ENCODE data around the gene HERPUD2. TPM values are rescaled to one million over a fixed set of nuclear protein-coding genes. Genes with fewer than 3 reads are reported as not detected.
"Not testable (repeated sequence)": the region's sequence is repeated elsewhere in the genome, so short reads cannot be mapped to it uniquely, and the experiment has no call there.

The HERPUD2 gene
- total RNA-seq, 4 donors from 2014 or later, result 25.3 to 44.1 (median 39.3) TPM

GRCh38 chr7:35599061-35599460 is 95.9 kb downstream of the HERPUD2 start:
- TF ChIP-seq EP300 (IDR thresholded peaks at IDR 0.05), result no peak
- TF ChIP-seq POLR2A (IDR thresholded peaks at IDR 0.05), result no peak
- TF ChIP-seq CTCF (IDR thresholded peaks at IDR 0.05), result no peak
- H3K9me3 ChIP-seq, result no peaks in the 10 kb centered on the region
- H3K27ac ChIP-seq, result no peak overlapping the region
- no peak for DNase-seq (ENCODE audit: low spot score in 2 of 2)
- H3K36me3 ChIP-seq, result no peaks in the 10 kb centered on the region
- H3K4me3 ChIP-seq, result no peak overlapping the region
- no peaks in the 10 kb centered on the region for H3K27me3 ChIP-seq
- 50 to 73% methylated on average over 2 of the region's 2 CpGs for WGBS, 2 donors
- H3K4me1 ChIP-seq, result no peaks in the 10 kb centered on the region

- no peaks in the 10 kb centered on the region for H3K27me3 ChIP-seq
- TF ChIP-seq CTCF (IDR thresholded peaks at IDR 0.05) (no peak), EP300 (IDR thresholded peaks at IDR 0.05) (no peak), POLR2A (IDR thresholded peaks at IDR 0.05) (no peak)
- H3K36me3 ChIP-seq, result no peaks in the 10 kb centered on the region
- 53 to 54% methylated on average over 2 of the region's 2 CpGs for WGBS, 2 donors
- no peaks in the 10 kb centered on the region for H3K9me3 ChIP-seq
- H3K4me1 ChIP-seq, result no peaks in the 10 kb centered on the region
- no peak overlapping the region for H3K4me3 ChIP-seq
- no peak overlapping the region for H3K27ac ChIP-seq
- DNase-seq (ENCODE audit: low spot score in 2 of 2), result no peak
These were observed 98.9 kb downstream of the HERPUD2 start for GRCh38 chr7:35596061-35596460.

- Histone ChIP-seq H3K27me3 (no peaks in the 10 kb centered on the region), H3K36me3 (no peaks in the 10 kb centered on the region), H3K27ac (no peak overlapping the region), H3K4me1 (no peaks in the 10 kb centered on the region), H3K4me3 (no peak overlapping the region), H3K9me3 (no peaks in the 10 kb centered on the region)
- DNase-seq (ENCODE audit: low spot score in 2 of 2), result no peak
- WGBS, 2 donors, result 71 to 78% methylated on average over 8 of the region's 8 CpGs
- TF ChIP-seq CTCF (IDR thresholded peaks at IDR 0.05) (no peak), EP300 (IDR thresholded peaks at IDR 0.05) (no peak), POLR2A (IDR thresholded peaks at IDR 0.05) (no peak)
These were observed 101.0 kb downstream of the HERPUD2 start for GRCh38 chr7:35593899-35594298.

- no peak overlapping the region for H3K4me3 ChIP-seq
- no peak overlapping the region for H3K27ac ChIP-seq
- H3K27me3 ChIP-seq, result no peaks in the 10 kb centered on the region
- no peaks in the 10 kb centered on the region for H3K36me3 ChIP-seq
- no peaks in the 10 kb centered on the region for H3K9me3 ChIP-seq
- WGBS, 2 donors, result 80 to 88% methylated on average over 4 of the region's 4 CpGs
- no peaks in the 10 kb centered on the region for H3K4me1 ChIP-seq
- DNase-seq (ENCODE audit: low spot score in 2 of 2), result no peak
- TF ChIP-seq CTCF (IDR thresholded peaks at IDR 0.05) (no peak), POLR2A (IDR thresholded peaks at IDR 0.05) (no peak), EP300 (IDR thresholded peaks at IDR 0.05) (no peak)
These were observed 106.3 kb downstream of the HERPUD2 start for GRCh38 chr7:35588647-35589046.

GRCh38 chr7:35584990-35585389 is 109.9 kb downstream of the HERPUD2 start:
- H3K27ac ChIP-seq, result no peak overlapping the region
- no peak for DNase-seq (ENCODE audit: low spot score in 2 of 2)
- WGBS, 2 donors, result 55 to 60% methylated on average over 2 of the region's 2 CpGs
- H3K9me3 ChIP-seq, result peaks cover 0 to 2% (median 0%) of the 10 kb centered on the region in 4 donors
- no peak overlapping the region for H3K4me3 ChIP-seq
- H3K27me3 ChIP-seq, result no peaks in the 10 kb centered on the region
- H3K4me1 ChIP-seq, result no peaks in the 10 kb centered on the region
- TF ChIP-seq CTCF (IDR thresholded peaks at IDR 0.05), result no peak
- no peak for TF ChIP-seq POLR2A (IDR thresholded peaks at IDR 0.05)
- TF ChIP-seq EP300 (IDR thresholded peaks at IDR 0.05), result no peak
- H3K36me3 ChIP-seq, result no peaks in the 10 kb centered on the region

- not testable (repeated sequence) for H3K4me3 ChIP-seq; H3K36me3 ChIP-seq; DNase-seq (ENCODE audit: low spot score in 2 of 2); H3K4me1 ChIP-seq; H3K27me3 ChIP-seq; H3K9me3 ChIP-seq; H3K27ac ChIP-seq
- 84 to 85% methylated on average over 3 of the region's 3 CpGs for WGBS, 2 donors
These were observed 110.4 kb downstream of the HERPUD2 start for GRCh38 chr7:35584533-35584932.
